SIG-M5 treated with dmso at 0.1 percent for 504 hours (cell line): ENCODE results near the gene ANKS1B.

ENCODE experiments used
- DNase-seq: peaks from one replicate; lab custom pipeline; 2025; ENCODE audit not compliant: unreplicated experiment; lab: John Stamatoyannopoulos, UW

The ANKS1B gene

DNA sequence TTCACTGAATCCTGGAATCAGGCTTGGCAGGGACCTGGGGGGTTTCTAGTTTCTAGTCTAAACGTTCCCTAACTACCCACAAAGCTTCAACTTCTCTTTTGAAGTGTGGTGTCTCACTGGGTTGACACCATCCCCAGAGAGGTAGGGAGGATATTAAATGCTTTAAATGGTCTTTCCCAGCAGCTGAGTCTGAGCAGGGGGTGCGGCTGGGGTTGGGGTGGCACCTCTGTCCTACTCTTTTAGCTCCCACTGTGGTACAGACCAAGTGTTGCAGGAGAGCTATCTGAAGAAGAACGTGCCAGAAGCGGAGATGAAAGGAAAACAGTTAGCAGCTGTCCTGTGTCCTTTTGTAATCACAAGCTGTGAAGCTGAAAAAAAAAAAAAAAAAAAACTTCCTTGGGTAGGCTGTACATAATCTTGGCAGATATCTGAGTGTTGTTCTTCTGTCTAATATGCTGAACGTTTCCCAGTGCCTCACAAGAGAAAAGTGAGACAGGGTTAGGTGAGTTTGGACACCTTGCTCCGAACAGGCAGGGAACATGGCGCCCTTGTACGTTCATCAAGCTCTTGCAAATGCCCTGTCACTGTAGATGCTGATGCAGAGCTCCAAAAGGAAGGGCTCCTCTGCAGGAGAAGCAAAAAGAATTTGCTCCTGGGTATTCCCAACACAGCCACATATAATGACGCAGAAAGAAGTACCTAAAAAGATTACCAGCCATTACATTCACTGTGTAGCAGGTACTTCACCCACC lies 892.5 kb downstream of the ANKS1B start:
- DNase-seq: no peak

DNA sequence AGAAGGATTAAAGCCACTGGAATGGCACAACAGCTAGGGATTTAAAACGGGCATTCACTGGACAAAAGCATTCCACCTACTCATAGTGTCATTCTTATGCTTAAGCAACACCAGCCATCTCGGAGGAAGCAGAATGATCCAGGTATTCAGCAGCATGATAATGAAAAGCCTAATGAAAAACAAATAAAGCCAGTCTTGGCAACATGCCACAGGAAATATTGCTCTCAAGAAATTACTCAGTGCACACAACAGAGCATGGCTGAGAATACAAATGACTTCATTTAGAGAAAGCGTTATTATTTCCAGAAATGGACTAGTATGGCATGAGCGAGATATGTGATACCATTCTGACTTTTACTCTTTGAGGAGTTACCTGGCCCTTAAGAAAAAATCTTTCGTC lies 897.5 kb downstream of the ANKS1B start:
- no peak for DNase-seq

DNA sequence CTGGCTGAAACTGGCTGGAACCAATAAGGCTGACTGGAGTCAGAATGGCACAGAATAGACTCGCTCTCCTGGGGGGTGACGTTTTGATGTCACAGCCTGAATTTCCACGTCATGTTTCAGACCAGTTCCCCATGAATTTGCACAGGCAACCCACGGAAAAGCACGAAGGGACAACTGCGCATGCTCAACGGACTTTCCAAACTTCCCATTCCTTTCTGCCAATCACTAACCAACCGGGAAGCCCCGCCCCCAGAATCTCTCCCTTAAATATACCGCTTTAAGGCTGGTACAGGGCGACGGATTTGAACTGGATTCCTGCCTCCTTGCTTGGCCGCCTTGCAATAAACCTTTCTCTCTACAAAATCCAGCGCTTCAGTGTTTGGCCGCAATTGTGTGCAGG lies 904.9 kb downstream of the ANKS1B start:
- no peak for DNase-seq

DNA sequence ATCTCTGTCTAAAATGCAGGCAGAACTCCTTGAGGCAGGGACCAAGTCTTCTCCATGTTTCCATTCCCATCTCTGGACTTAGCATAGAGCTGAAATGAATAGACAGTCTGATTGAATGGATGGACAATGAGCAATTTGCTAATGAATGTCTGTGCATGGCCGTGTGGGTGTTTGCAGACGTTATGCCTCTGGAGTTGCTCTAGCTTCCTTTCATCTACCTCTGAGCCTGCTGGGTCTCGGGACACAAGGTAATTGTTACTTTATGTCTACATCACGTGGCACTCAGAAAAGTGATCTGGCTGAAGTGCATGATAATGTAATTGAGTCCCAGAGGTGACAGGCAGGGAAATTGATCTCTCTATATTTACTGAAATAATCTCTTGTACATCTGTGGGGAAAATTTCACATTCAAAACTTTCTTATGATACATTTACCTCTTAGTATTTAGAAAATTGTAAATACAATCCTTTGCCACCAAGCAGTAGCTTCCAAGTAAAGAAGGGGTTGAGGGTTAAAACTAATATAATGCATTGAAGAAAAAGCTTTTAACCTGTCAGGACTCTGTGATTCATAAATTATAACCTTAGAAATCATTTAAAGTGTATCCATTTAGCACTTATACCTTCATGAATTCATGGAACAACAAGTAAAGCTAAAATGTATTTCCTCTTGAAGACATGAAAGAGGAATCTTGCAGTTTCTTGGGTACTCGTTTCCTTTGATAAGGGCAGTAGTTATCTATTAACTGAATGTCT lies 915.6 kb downstream of the ANKS1B start:
- DNase-seq: no peak

DNA sequence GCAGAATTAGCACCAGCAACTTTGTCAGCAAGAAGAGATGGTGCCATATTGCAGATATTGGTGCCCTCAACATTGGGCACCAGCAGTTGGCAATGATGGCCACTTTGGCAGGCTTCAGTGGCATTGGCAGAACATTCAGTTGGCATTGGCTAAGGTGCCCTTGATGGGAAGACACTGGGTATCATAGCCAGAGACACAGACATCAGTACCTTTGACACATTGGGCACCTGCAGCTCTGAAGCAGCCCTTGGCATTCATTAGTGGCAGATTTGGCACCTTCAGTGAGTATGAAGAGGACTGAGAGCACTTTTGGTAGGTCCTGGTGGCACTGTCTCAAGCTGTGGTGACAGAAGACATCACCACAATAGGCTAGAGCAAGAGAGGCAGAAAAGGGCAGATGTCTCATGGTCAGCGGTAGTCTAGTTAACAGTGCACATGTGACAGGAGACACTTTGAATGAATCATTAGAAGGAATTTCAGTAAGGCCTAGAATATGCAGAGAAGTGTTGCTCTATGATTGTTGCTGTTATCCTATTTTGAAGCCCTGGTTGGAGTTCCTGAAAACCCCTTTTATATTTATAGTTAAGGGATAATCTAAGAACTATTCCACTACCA lies 917.5 kb downstream of the ANKS1B start:
- DNase-seq: no peak

DNA sequence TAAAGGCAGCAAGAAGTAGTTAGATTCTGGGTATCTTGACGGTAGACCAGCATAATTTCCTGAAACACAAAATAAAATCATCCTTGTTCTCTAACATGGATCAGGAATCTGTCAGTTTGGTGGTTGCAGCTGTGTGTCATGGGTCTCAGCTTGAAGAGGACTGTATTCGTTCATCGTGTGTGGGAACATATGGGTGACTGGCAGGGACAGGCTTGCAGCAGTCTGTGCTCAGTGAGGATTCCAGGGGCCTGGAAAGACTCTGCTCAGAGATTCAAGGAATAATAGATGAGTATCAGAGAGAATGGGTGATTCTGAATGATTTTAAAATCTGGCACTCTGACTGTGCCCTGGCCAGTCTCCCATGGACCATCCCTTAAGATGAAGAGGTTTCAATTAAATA lies 918.0 kb downstream of the ANKS1B start:
- DNase-seq: no peak

DNA sequence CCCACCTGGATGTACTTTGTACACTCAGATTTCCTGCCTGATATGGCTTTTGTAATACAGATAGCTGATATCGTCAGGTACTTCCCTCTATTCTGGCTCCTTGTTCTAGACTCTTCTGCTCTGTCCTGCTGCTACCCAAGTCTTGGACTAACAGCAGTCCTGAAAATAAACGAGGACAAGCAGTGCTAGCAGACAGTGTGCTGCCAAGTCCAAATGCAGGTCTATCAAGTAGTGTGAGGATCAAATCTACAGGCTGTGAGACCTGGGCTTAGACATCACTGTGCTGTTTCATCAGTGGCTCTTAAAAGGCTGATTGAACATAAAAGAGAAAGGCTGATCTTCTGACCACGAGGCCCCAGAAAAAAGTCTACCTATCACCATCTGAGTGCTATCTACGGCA lies 921.6 kb downstream of the ANKS1B start:
- DNase-seq: no peak

DNA sequence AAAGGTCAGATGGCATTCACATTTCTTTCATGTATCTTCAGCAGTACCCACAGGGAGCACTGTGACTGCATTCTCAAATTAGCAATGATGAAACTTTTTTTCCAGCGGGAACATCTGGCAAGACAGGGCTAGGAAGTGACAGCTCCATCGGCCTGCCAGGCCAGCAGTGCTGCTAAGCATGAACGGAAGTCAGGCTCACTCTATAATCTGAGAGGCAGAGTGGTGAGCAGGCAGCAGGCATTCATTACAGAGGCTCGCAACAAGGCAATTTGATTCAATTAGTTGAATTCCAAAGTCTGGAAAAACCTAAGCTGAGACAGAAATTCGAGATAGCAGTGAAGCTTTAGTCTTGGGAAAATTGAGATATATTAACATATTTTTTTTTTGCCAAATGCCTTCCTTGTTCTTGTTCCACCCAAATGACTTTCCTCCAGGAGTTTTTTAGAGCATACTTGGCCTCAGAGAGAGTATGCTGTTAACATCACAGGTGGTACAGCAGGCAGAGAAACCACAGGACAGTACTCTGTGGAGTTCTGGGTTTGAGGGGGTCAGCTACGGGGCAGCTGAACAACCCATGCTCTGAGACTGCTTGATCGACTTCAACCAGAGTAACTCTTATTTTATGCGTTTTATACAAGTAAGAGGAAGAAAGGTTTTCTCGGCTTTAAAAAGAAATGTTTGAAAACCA lies 924.8 kb downstream of the ANKS1B start:
- DNase-seq: no peak

DNA sequence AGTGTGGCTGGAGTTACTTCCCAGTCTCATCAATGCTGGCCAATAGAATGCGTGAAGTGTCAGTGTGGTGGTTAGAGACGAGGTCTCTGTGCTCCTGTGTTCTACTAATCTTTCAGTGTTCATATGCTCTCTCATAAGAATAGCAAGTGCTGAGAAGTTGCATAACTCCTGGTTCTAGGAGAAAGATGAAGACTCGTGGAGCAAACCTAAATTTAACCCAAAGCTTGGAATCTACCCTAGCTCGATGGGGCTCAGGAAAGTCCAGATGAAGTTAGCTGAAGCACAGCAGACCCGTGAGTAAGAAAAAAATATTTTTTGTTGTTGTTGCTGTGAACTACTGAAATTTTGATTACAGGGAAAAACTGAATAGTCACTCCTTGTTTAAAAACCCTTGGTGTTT lies 927.1 kb downstream of the ANKS1B start:
- no peak for DNase-seq

DNA sequence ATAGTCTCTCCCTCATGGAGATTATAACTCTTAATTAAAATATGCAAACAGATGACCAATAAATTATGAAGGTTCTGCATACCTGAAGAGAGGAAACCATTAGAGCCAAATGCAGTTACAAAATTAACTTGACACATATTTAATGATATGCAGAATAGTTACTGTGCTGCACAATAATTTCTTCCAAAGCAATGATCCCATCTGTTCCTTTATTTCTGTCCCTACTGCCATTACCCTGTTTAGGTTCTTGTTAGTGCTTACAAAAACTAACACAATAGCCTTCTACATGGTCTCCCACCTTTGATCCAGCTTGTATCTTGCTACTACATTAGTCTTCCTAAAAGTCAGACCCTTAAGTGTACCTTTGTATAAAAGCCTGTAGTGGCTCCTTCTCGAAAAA lies 928.5 kb downstream of the ANKS1B start:
- no peak for DNase-seq

DNA sequence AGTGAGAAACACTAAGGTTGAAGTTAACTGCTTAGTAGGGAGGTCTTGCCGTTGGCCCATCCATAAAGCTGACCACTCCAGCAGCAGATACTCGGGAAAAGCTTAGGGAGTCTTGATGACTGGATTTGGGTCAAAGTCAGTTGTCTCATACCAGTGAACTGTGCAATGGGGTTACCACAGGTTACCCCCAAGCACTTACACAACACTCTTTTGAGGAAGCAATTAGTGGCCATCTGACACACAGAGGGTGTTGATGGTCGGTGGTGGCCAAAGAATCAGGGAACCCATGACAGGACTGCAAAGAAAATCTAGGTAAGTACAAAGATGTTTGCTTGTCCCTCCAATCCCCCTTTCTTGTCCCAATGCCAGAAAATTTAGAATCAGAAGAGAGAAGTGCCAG lies 929.4 kb downstream of the ANKS1B start:
- peak; percentile 2 for DNase-seq

DNA sequence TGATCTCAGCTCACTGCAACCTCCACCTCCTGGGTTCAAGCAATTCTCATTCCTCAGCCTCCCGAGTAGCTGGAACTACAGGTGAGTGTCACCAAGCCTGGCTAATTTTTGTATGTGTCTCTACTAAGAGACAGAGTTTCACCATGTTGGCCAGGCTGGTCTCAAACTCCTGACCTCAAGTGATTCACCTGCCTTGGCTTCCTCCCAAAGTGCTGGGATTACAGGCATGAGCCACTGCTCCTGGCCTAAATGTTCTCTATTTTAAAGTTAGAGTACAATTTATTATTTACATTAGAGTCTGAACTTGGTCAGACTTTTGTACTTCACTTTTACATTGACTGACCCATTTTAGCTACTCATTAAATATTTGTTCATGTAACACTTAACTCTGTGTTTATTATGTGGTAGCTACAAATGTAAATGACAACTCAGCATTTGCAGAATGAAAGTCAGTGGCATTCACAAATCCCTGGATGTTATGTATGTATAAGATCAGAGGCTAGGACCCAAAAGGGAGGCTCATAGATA lies 930.1 kb downstream of the ANKS1B start:
- DNase-seq: no peak

DNA sequence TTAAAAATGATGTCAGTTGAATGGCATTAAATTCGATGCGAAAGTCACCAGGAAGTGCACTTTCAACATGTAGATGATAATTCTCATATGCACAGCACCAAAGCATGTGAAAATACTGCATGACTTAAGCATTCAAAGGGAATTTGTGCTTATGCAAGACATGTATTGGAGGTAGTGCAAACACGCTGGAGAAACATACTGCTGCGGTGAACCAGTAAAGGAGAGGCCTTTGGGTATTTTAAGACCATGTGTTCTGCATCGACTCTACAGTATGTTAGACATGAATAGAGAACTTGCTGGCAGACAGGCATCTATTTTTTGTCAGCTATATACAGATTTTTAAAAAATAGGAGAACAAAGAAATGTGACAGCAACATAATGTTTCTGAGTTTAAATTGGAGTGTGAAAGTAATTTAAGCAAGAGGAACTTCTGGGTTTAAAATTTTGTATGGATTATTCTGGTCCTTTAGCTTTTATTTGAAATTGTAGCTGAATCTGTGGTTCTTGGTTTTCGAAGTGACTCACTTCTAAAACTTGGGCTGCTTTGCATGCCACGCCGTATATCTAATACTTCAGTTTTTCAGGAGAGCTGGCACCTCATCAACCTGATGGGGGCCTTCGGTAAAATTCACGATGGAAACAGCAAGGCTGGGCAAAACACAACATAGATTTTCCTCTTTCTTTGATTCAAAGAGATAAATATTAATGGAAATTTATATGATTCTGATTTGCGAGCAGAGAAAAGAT lies 930.9 kb downstream of the ANKS1B start:
- DNase-seq: no peak

DNA sequence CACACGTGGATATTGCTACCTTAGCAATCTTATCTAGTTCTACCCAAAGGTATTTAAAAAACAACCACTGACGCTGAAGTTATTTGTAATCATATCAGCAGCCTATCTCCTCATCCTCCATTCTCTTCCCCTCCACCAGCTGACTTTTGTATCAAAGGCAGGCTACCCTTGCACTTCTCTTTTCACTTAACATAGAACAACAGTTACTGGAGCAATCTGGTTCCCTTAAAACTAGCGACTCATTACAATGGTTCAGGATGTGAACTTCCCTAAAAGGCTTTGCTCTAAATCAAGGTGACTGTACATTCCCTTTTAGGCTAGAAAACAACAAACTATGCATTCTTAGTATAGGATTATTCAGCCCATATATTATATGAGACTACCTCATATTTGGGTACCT lies 935.0 kb downstream of the ANKS1B start:
- DNase-seq: peak; percentile 26

DNA sequence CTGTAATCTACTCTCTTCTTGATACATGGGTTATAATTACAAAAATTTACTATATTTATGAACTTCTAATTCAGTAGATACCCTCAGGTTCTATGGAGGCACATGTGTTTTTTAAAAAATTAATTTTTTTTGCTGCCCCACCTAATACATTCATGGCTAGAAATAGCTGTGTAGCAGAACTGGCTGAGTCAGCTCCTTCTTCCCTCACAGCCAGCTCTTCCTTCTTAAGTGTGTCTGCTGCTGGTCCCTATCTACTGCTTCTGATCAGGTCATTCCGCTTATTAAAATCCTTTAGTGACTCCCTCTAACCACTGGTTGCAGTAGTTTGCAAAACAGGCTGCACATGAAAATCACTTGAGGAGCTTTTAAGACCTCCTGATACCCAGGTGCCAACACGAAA lies 939.6 kb downstream of the ANKS1B start:
- DNase-seq: no peak

DNA sequence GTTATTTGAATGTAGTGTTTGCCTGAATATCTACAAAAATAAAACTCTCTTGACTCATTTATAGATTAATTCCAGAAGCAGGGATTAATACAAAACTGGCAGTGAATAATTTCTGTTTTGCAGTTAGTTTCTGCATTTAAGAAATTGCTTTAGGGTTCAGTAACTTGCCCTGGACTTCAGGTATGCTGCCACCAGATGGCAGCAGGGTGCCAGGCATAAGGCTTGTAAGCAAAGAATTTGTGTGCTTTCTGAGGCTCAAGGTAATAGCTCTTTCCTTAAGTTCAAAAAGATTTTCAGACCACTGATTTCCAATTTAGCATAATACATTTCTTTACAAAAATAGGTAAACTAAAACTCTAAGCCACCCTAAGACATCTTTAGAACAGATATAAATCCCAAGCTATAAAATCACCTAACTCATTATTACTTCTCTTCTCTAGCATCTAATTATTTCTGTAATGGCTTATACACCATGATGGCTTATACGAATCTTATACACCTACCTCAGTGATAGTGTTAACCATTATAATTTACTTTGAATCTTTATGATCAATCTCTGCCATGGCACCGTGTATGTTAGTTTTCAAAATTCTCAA lies 941.3 kb downstream of the ANKS1B start:
- peak; percentile 73 for DNase-seq

DNA sequence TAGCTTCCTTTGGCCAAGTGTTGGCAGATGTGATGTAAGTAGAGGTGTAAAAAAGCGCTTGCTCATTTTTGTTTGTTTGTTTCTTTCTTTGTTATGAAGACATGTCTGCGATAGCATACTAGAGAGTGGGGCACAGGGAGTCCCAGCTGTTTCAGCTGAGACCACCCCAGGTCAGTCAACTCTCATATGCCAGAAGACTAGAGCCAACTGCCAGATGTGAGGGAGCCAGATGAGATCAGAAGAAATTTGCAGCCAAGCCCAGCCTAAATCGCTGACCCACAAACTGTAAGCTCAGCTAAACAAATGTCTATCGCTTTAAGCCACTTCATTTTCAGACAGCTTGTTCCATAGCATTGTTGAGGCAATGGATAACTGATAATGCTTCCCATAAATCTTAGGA lies 942.5 kb downstream of the ANKS1B start:
- DNase-seq: no peak

DNA sequence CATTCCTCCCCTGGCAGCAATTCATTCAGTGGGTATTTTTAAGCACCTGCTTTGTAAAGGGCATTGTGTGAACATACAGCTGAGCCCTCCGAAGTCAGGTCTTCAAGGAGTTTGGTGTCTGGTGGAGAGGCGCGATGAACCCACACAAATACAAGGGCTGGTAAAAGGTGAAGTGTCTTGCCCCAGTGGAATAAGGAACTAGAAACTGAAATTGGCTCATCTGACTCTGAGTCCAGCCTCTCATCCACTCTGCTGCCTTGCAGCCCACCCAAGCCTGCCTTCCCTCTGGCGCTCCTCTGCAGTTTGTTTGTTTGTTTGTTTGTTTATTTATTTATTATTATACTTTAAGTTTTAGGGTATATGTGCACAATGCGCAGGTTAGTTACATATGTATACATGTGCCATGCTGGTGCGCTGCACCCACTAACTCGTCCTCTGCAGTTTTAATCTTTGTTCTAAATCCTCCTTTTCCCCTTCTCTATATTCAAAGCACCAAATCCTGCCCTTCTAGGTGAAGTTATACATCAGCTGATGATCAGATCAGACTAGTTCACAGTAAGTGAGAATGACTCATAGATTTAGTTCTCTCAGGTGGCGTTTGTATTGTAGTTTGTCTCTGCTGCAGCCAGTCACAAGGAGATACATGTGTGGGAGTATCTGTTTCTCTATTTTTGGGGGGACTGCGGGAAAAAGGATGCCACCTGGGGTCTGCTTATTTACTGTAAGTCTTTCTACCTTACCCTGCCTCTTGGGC lies 945.2 kb downstream of the ANKS1B start:
- peak; percentile 11 for DNase-seq

DNA sequence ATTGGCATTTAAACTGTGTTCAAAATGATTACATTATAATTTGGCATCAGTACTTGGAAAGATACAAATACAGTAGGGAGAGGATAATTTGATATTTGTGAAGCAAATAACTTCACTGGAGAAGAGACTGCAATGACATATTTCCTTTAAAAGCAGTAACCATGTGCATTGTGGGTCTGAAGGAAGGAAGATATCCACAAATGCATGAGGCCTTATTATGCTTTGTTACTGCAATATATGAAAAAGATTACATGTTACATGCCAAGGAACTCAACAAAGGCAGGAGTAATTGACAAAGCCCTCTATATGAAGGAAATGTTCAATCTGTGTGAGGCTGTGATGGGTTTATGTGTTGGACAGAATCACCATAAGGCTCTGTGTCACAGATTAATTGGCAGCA lies 948.2 kb downstream of the ANKS1B start:
- DNase-seq: no peak

DNA sequence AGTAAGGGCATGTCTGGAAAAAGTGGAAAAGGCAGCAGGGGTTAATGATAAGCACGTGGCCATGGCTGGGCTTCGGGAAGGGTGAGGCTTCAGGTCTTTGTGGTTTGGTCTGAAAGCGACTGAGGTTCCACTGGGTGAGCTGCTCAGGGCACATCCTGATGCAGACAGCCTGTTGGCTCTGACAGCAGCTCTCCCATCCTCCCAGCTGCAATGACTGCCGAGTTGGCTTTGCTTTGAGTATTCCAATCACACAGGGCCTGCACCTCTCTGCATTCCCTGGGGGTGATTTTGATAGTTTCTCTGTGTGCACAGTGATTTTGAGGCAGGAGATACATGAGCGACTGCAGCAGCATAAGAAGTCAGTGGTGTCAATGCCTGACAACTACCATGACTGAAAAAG lies 948.9 kb downstream of the ANKS1B start:
- no peak for DNase-seq
